Gastrocnemius medialis (tissue), 4 donors: ENCODE results near the gene DOP1B. TPM values are rescaled to one million over a fixed set of nuclear protein-coding genes. Genes with fewer than 3 reads are reported as not detected.

Source experiments
- ATAC-seq, 2 donors: fragments of 150-250 bp; one replicate each; pipeline ENCODE4 v1.9.1; 2016
- DNase-seq, 2 donors: peaks; one replicate each; pipeline ENCODE4 v3.0.0-alpha.2; 2019
- H3K27ac ChIP-seq, 4 donors: fragments of 200-600 bp; sonication (generic); 1 replicate in 1 of 4; 2 replicates in 3 of 4; pipeline ENCODE4 v1.5.1; 2016 to 2018; ENCODE audit warnings: mild to moderate bottlenecking in 2 of 4, moderate library complexity in 1 of 4
- H3K27me3 ChIP-seq, 3 donors: fragments of 200-600 bp; sonication (generic) in 2 of 3; 1 replicate in 1 of 3; 2 replicates in 2 of 3; pipeline versions ENCODE4 v1.5.1 to v1.6.0; 2016 to 2019; ENCODE audit warnings: mild to moderate bottlenecking in 1 of 3, moderate library complexity in 1 of 3
- H3K36me3 ChIP-seq, 2 donors: fragments of 200-600 bp; sonication (generic) in 1 of 2; one replicate each; pipeline ENCODE4 v1.5.1; 2017 to 2018
- H3K4me1 ChIP-seq, 2 donors: fragments of 200-600 bp; sonication (generic) in 1 of 2; one replicate each; pipeline ENCODE4 v1.5.1; 2016 to 2017; ENCODE audit warnings: mild to moderate bottlenecking in 2 of 2
- H3K4me3 ChIP-seq, 4 donors: fragments of 200-600 bp; sonication (generic) in 3 of 4; 1 replicate in 1 of 4; 2 replicates in 3 of 4; pipeline ENCODE4 v1.5.1; 2016 to 2019; ENCODE audit warnings: mild to moderate bottlenecking in 2 of 4
- H3K9me3 ChIP-seq, 3 donors: fragments of 200-600 bp; sonication (generic) in 2 of 3; 1 replicate in 1 of 3; 2 replicates in 2 of 3; pipeline ENCODE4 v1.5.1; 2016 to 2019
- CTCF ChIP-seq, 5 experiments: fragments of 450-650 bp in 3 of 5; fragments of 200-600 bp in 2 of 5; sonication (generic) in 2 of 5; IDR thresholded peaks in 4 of 5; conservative IDR thresholded peaks in 1 of 5; 1 replicate in 4 of 5; 2 replicates in 1 of 5; pipeline ENCODE4 v1.5.1; 2016 to 2019; ENCODE audit warnings: antibody characterized with exemption in 5 of 5, mild to moderate bottlenecking in 3 of 5, moderate library complexity in 3 of 5
- POLR2A ChIP-seq, 2 donors: fragments of 450-650 bp; IDR thresholded peaks; one replicate each; pipeline ENCODE4 v1.6.1; 2017; ENCODE audit warnings: antibody characterized with exemption in 2 of 2, mild to moderate bottlenecking in 2 of 2, moderate library complexity in 2 of 2
- in situ Hi-C, 4 donors: fragments of 200-750 bp; cut with MboI; loops; one replicate each; pipeline versions ENCODE4 v1.15.0 to v1.8.0; 2017; ENCODE audit warnings: low sequenced_read_pairs in 4 of 4
- intact Hi-C: fragments of 100-400 bp; cut with DNase I; formaldehyde crosslinking; loops from one replicate; pipeline ENCODE4 v1.15.1; 2023; ENCODE audit warnings: low total_unique reads
- total RNA-seq, 4 donors: library from RNA; depleted of rRNA; stranded (reverse); fragments of >200 nt; gene quantifications; one replicate each; pipeline versions ENCODE4 v1.1.0 to v1.2.3, GENCODE V29; 2016

DOP1B gene
- total RNA-seq, 4 donors from 2014 or later = 10.4 to 16.5 (median 13.5) TPM

DNA sequence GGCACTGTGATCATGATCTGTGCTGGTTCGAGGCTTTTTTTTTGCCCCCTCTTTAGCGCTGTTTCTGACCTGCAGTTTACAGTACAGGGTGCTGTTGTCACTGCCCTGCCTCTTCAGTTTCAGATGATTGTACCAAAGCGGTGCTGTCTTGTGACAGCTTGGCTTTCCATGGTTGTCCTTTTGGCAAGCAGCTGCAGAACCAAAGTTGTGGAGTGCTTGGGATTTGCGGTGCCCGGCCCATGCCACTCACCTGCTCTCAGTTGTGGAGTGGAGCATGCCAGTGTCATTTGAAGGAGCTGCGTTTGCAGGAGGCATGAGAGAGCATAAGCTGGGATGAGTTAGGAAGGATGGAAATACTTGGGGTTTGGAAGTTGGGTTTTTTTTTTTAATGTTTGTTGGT, 48.4 kb downstream of the DOP1B start:
- H3K27ac ChIP-seq = peak overlapping the region; percentile 85 to 92 (median 90)
- in situ Hi-C loops (no loop called here), intact Hi-C loops (no loop called here)
- ATAC-seq = peak; percentile 37 to 57
- H3K36me3 ChIP-seq = no peaks in the 10 kb centered on the region
- no peak overlapping the region for H3K4me3 ChIP-seq
- no peaks in the 10 kb centered on the region for H3K9me3 ChIP-seq
- no peaks in the 10 kb centered on the region for H3K27me3 ChIP-seq
- TF ChIP-seq POLR2A (IDR thresholded peaks at IDR 0.05) = no peak
- peak; percentile 78 to 83 for DNase-seq
- peaks cover 29 to 40% of the 10 kb centered on the region in 2 donors for H3K4me1 ChIP-seq

DNA sequence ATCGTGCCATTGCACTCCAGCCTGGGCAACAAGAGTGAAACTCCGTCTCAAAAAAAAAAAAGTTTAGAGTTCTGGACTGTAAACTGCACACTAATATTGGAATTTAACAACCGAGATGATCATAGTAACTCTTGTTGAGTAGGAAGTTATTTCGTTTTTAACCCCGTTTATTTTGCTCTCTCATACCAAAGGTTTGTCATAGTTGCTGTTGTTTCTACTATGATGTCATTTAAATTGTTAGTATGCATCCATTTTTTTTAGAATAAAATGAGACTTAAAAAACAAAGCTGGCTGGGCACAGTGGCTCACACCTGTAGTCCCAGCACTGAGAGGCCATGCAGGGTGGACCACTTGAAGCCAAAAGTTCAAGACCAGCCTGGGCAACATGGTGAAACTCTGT, 49.3 kb downstream of the DOP1B start:
- DNase-seq (no peak), ATAC-seq (no peak)
- in situ Hi-C loops = no loop called here
- no peaks in the 10 kb centered on the region for H3K9me3 ChIP-seq
- no peaks in the 10 kb centered on the region for H3K36me3 ChIP-seq
- no peak overlapping the region for H3K4me3 ChIP-seq
- intact Hi-C loops = no loop called here
- TF ChIP-seq POLR2A (IDR thresholded peaks at IDR 0.05) = no peak
- no peak for TF ChIP-seq CTCF (IDR thresholded peaks at IDR 0.05 in 4 of 5, conservative IDR thresholded peaks at IDR 0.05 in 1 of 5)
- peaks cover 26 to 38% of the 10 kb centered on the region in 2 donors for H3K4me1 ChIP-seq
- peak overlapping the region in 1 of 4 donors; percentile 85 for H3K27ac ChIP-seq
- H3K27me3 ChIP-seq = no peaks in the 10 kb centered on the region

Other genes starting within 250 kb of the DOP1B start
- 10 to 100 TPM in 3 of 4 donors, 1 to 10 TPM in 1; 5.9 to 21.7 (median 16.7) TPM for gene SETD4, start 96.3 kb upstream of the DOP1B start, total RNA-seq
- 10 to 100 TPM; 44.8 to 73.9 (median 66.4) TPM for gene CBR1, start 86.8 kb upstream of the DOP1B start, total RNA-seq
- gene CBR3, start 21.7 kb upstream of the DOP1B start, total RNA-seq = 1 to 10 TPM in 3 of 4 donors, under 1 TPM in 1; 0.80 to 2.9 (median 1.8) TPM
- 10 to 100 TPM; 28.1 to 35.5 (median 31.7) TPM for gene MORC3, start 163.4 kb downstream of the DOP1B start, total RNA-seq
- gene CHAF1B, start 228.6 kb downstream of the DOP1B start, total RNA-seq = 10 to 100 TPM in 2 of 4 donors, 1 to 10 TPM in 2; 2.5 to 20.2 (median 7.4) TPM